NK-92 (cell line): ENCODE measurements around the gene KIF19.
"Not testable (repeated sequence)": the region's sequence is repeated elsewhere in the genome, so short reads cannot be mapped to it uniquely, and the experiment has no call there.

Experiments
- DNase-seq: peaks from one replicate; lab custom pipeline; 2025; ENCODE audit not compliant: unreplicated experiment; lab: John Stamatoyannopoulos, UW

KIF19 gene, protein sequence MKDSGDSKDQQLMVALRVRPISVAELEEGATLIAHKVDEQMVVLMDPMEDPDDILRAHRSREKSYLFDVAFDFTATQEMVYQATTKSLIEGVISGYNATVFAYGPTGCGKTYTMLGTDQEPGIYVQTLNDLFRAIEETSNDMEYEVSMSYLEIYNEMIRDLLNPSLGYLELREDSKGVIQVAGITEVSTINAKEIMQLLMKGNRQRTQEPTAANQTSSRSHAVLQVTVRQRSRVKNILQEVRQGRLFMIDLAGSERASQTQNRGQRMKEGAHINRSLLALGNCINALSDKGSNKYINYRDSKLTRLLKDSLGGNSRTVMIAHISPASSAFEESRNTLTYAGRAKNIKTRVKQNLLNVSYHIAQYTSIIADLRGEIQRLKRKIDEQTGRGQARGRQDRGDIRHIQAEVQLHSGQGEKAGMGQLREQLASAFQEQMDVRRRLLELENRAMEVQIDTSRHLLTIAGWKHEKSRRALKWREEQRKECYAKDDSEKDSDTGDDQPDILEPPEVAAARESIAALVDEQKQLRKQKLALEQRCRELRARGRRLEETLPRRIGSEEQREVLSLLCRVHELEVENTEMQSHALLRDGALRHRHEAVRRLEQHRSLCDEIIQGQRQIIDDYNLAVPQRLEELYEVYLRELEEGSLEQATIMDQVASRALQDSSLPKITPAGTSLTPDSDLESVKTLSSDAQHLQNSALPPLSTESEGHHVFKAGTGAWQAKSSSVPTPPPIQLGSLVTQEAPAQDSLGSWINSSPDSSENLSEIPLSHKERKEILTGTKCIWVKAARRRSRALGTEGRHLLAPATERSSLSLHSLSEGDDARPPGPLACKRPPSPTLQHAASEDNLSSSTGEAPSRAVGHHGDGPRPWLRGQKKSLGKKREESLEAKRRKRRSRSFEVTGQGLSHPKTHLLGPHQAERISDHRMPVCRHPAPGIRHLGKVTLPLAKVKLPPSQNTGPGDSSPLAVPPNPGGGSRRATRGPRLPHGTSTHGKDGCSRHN

GRCh38 chr17:74325743-74326379, at the start of gene KIF19:
Gene KIF19 (plus strand): TSS chr17:74326226. CDS start chr17:74326350, 124 bp downstream.
- no peak for DNase-seq

GRCh38 chr17:74276541-74277009, 49.5 kb upstream of the KIF19 start:
- DNase-seq, result no peak

GRCh38 chr17:74277935-74278334, 48.1 kb upstream of the KIF19 start:
- no peak for DNase-seq

GRCh38 chr17:74279617-74280016, 46.4 kb upstream of the KIF19 start:
- not testable (repeated sequence) for DNase-seq

- no peak for DNase-seq
These were observed 45.9 kb upstream of the KIF19 start for GRCh38 chr17:74280093-74280513.

DNA sequence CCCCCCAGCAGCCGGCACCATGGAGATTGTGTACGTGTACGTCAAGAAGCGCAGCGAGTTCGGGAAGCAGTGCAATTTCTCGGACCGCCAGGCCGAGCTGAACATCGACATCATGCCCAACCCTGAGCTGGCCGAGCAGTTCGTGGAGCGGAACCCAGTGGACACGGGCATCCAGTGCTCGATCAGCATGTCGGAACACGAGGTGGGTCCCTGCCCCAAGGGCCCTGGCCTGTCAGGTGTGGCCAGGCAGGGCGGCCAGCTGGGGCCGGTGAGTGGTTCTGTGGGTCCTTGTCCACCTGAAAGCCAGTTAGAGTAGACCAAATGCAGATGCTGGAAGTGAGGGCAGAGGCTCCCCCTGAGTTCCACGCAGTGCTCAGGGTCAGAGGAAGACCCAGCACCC, 44.2 kb upstream of the KIF19 start:
- no peak for DNase-seq

DNA sequence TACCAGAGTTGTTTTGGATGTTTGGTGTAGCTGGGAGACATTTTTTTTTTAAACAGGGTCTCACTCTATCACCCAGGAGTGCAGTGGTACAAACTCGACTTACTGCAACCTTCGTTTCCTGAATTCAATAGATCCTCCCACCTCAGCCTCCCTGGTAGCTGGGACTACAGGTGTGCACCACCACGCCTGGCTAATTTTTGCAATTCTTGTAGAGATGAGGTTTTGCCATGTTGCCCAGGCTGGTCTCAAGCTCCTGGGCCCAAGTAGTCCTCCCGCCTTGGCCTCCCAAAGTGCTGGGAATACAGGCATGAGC, 43.8 kb upstream of the KIF19 start:
- DNase-seq, result not testable (repeated sequence)

DNA sequence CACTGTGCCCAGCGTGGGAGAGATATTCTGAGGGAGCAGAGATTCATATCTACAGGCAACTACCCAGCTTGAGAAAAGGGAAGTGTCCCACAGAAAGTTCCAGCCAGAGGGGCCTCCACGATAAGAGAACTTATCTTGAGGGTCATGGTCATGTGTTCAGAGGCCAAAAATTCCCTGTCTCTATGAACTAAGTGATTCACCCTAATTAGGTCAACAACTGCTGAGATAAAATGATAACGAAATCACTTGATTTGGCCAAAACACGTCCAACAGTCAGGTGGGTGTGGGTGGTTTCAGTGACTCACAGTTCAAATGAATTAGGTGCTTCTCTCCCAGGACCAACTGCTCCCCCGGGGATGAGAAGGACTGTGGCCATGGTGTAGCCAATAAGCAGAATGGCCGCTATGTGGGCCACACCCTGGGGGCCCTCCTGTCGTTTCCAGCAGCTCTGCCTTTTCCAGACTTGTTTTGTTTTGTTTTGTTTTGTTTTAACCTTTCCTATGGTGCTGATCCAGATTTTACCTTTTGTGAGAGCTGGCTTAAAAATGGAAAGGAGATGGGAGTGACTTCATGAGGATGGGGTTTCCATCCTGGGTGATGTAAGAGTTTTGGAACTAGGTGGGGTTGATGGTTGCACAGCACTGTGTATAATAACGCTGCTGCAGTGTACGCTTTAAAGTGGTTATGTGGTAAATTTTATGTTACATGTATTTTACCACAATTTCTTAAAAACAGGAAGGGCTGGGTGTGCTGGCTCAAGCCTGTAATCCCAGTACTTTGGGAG, 43.2 kb upstream of the KIF19 start:
- no peak for DNase-seq

GRCh38 chr17:74283371-74283673, 42.7 kb upstream of the KIF19 start:
- DNase-seq, result no peak

DNA sequence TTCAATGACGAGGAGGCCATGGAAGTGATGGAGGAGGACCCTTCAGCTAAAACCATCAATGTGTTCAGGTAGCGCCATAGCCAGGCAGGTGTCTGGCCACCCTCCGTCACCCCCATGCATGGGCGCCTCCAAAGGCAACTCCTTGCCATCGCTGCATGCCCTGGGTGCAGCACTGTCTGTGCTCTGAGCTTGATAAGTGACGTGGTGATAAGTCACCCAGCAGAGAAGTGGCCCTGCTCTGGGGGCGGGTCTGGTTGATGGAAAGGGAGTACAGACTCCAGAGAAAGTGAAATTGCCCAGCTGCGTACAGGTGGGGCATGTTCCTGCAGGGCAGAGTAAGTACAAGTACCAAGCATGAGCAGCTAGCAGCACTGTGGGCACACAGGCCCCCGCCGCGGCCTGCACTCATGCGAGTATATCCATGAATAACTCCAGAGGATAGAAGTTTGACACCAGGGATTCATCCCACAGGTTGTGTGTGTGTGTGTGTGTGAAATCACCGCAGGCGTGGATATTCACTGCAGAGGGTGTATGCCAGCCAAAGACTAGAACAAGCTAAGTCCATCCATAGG, 38.9 kb upstream of the KIF19 start:
- DNase-seq, result no peak

DNA sequence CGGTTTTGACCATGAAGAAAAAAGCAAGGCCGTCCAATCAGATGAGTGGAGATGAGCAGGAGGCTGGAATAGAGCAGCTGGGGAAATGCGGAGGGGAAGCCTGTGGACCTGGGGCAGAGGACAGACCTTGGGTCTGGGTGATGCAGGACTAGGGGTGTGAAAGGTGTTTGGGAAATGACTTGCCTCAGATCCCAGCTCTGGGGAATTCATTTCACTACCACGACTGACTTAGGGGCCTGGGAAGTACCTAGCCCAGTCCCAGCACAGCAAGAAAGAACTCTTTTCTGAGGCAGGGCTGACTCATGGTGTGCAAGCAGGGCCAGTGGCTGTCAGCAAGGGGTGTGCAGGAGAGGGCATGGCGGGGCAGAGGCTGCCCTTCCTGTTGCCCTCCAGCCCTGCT, 37.2 kb upstream of the KIF19 start:
- no peak for DNase-seq

GRCh38 chr17:74289688-74290087, 36.3 kb upstream of the KIF19 start:
- DNase-seq, result no peak

- DNase-seq, result no peak
These were observed 35.7 kb upstream of the KIF19 start for GRCh38 chr17:74290340-74290739.

DNA sequence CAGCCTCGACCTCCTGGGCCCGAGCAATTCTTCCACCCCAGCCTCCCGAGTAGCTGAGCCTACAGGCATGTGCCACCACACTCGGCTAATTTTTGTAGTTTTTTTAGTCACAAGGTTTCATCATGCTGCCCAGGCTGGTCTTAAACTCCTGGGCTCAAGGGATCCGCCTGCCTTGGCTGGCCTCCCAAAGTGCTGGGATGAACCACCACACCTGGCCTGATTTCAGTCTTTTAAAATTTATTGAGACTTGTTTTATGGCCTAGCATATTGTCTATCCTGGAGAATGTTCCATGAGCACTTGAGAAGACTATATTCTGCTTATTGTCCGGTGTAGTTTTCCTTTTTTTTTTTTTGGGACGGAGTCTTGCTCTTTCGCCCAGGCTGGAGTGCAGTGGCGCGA, 33.5 kb upstream of the KIF19 start:
- DNase-seq, result no peak

DNA sequence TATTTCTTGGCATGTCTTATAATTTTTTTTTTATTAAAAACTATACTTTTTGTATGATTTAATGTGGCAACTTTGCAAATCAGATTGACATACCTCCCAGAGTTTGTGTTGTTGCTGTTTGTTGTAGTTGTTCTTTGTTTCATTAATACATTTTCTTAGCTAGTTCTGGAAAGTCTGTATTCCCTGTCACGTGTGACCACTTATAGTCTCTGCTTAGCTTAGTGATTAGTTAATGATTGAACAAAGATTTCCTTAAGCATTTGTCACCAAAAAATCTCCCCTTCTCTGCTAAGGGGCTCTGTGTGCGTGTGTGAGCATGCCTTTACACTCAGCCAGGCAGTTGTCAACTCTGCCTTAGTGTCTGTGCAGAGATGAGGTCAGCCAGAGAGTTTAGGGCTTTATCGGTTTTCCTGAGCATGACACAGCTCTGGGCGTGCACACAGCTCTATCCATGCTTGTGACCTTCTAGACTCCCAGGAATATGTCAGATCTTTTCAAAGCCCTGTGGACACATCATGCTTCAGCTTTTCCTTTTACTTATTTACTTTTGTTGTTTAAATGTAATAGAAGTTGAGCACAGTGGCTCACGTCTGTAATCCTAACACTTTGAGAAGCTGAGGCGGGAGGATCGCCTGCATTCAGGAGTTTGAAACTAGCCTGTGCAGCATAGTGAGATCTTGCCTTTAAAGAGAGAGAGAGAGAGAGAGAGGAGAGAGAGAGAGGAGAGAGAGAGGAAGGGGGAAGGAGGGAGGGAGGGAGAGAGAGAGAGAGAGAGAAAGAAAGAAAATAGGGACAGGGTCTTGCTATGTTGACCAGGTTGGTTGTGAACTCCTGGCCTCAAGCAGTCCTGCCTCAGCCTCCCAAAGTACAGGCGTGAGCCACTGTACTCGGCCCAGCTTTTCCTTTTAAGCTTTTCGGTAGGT, 30.1 kb upstream of the KIF19 start:
- no peak for DNase-seq

DNA sequence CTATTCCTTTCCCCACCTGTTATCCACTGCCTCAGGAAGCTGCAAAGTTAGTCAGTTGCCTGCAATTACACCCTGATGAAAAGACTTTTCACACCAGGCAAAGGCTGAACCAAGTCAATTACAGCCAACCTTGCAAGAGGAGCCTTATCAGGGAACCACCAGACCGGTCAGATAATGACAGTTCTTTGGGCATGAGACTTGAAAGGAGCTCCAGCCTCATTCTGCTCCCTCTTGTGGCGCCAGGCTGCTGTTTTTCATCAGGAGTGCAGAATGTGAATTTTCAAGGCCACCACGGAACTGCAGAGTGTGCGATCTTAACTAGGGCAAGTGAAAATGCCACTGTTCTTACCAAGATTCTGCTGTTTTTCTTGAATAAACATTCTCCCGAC, 29.5 kb upstream of the KIF19 start:
- DNase-seq, result no peak

GRCh38 chr17:74297941-74298340, 28.1 kb upstream of the KIF19 start:
- DNase-seq, result no peak

- no peak for DNase-seq
These were observed 27.2 kb upstream of the KIF19 start for GRCh38 chr17:74298778-74299177.

DNA sequence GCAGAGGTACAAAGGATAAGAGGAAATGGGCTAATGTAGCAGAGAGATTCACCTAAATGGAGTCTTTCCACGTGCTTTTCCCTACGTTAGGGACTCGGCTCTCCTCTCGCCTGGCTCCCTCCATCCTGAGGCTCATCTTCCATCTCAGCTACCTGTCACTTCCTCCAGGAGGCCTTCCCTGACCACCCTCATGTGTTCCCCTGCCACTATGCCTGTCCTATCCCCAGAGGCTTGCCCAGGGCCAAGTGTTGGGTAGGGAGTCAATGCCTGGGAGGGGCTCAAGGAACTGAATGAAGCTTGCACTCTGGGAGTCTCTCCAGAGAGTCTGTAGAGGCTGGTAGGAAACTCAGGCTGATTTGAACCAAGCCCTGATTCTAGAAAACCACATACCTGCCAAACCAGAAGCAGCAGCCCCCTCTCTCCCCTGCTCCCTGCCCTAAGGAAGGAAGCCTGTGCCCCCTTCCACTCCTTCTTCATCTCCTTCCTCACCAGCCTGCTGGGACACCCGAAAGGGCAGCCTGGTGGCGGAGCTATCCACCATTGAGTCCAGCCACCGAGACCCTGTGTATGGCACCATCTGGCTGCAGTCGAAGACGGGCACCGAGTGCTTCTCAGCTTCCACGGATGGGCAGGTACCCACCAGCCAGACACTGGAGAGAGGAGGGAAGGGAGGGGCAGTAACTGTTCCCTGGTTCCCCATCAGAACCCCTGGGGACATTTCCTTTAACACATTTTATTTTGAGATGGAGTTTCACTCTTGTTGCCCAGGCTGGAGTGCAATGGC, 26.6 kb upstream of the KIF19 start:
- DNase-seq, result no peak
